Measurements from ENCODE around the gene HPSE.

- TF ChIP-seq CTCF (IDR thresholded peaks at IDR 0.05) (peak; percentile 34), EZH2 (IDR thresholded peaks at IDR 0.05; ENCODE audit: borderline replicate concordance, insufficient read depth, low read depth, low read length, poor library complexity, severe bottlenecking) (no peak)
Measured at GRCh38 chr4:83284193-83285054, 50.2 kb downstream of the HPSE start, which contains the start of gene COQ2.
